HCEC 1CT (cell line): ENCODE measurements around the gene ZNF519.

Experiments
- DNase-seq: peaks from one replicate; pipeline ENCODE4 v3.0.0-alpha.2; 2017

The ZNF519 gene

GRCh38 chr18:14092625-14093306, 39.5 kb downstream of the ZNF519 start:
- DNase-seq: no peak

- no peak for DNase-seq
These were observed 42.5 kb downstream of the ZNF519 start for GRCh38 chr18:14089781-14090180.

GRCh38 chr18:14089191-14089590, 43.0 kb downstream of the ZNF519 start:
- no peak for DNase-seq

GRCh38 chr18:14086458-14087231, 45.6 kb downstream of the ZNF519 start:
- no peak for DNase-seq

- DNase-seq: no peak
These were observed 46.3 kb downstream of the ZNF519 start for GRCh38 chr18:14085770-14086457.

- DNase-seq: no peak
These were observed 57.0 kb downstream of the ZNF519 start for GRCh38 chr18:14075196-14075595.

GRCh38 chr18:14074187-14074586, 58.0 kb downstream of the ZNF519 start:
- no peak for DNase-seq

- DNase-seq: no peak
These were observed 78.6 kb downstream of the ZNF519 start for GRCh38 chr18:14053661-14054060.
